C4-2B (cell line): ENCODE data around the gene PDLIM5.

Experiments
- H3K27ac ChIP-seq: fragments of 450-650 bp; 2 replicates; pipeline ENCODE4 v1.5.1; 2017
- ZFX ChIP-seq: fragments of 450-650 bp; IDR thresholded peaks from 2 replicates; pipeline ENCODE4 v1.6.1; 2017
- TF ChIP-seq, protein P1 (sequence below): fragments of 450-650 bp; conservative IDR thresholded peaks from 2 replicates; pipeline ENCODE4 v1.5.1; 2017; ENCODE audit warnings: mild to moderate bottlenecking

Gene PDLIM5

DNA sequence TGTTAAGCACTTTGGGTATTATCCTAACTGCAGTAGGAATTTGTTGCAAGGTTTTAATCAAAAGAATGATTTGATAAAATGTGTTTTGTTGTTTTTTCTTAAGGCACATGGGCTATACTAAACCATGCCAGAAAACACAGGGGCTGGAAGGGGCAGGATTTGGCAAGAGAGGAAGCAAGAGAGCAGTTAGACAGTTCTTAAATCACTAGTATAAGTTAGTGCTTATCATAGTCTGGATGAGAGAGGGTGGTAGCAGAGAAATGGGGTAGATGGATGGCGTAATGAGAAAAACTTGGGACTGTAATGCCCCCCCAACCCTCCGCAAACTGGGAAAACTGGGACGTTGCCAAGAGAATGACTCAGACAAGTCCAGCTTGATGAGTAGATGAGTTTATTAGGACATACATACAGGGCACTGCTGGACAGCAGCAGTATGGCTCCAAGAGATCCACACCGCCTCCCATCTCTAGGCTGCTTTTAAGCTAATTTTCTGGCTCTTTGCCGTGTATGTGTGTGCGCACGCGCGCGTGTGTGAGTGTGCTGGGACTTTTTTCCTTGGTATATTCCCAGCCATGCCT is 151.5 kb downstream of the PDLIM5 start:
- H3K27ac ChIP-seq: no peak overlapping the region
- TF ChIP-seq, protein P1, sequence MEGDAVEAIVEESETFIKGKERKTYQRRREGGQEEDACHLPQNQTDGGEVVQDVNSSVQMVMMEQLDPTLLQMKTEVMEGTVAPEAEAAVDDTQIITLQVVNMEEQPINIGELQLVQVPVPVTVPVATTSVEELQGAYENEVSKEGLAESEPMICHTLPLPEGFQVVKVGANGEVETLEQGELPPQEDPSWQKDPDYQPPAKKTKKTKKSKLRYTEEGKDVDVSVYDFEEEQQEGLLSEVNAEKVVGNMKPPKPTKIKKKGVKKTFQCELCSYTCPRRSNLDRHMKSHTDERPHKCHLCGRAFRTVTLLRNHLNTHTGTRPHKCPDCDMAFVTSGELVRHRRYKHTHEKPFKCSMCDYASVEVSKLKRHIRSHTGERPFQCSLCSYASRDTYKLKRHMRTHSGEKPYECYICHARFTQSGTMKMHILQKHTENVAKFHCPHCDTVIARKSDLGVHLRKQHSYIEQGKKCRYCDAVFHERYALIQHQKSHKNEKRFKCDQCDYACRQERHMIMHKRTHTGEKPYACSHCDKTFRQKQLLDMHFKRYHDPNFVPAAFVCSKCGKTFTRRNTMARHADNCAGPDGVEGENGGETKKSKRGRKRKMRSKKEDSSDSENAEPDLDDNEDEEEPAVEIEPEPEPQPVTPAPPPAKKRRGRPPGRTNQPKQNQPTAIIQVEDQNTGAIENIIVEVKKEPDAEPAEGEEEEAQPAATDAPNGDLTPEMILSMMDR: no peak
- no peak for TF ChIP-seq ZFX

GRCh38 chr4:94605241-94605805 is 153.6 kb downstream of the PDLIM5 start:
- H3K27ac ChIP-seq: no peak overlapping the region
- no peak for TF ChIP-seq ZFX
- TF ChIP-seq, protein P1: no peak

GRCh38 chr4:94610145-94610544 is 158.4 kb downstream of the PDLIM5 start:
- no peak for TF ChIP-seq ZFX
- TF ChIP-seq, protein P1: no peak
- H3K27ac ChIP-seq: no peak overlapping the region

DNA sequence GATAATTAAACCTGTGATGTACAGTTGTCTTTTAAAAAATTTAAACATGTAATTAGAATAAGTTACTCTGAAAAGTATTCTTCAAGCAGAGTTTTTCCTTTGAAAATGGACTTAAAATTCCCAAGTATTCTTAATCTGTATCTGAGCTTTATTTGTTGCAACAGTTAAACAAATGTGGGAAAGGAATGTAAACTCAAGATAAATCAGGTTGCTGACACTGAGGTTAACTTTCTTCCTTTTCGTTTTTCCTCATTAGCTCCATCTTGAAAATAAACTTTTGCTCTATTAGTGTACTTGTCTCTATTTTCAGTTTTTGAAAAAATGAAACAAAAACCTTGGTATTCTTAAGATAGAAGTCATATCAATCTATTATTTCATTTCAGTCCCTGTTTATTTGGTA is 161.5 kb downstream of the PDLIM5 start:
- TF ChIP-seq, protein P1: no peak
- no peak for TF ChIP-seq ZFX
- H3K27ac ChIP-seq: no peak overlapping the region

DNA sequence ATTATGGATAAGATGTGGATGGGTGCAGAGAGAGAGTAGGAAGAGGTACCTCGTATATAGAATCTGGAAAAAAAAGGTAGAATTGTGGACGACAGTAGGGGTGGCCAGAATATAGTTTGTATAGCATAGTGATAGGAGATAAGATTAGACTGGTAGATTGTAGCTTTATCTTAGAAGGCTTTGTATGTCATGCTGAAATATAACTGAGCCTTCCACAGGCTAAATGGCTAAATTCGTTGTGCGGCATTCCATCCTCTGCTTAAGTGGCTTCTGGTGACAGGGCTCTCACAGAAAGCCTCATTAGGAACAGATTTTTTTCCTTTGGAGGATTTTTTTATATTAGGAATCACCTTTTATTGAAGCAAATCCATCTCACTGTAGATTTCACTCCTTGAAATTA is 163.7 kb downstream of the PDLIM5 start:
- TF ChIP-seq, protein P1: no peak
- TF ChIP-seq ZFX: no peak

DNA sequence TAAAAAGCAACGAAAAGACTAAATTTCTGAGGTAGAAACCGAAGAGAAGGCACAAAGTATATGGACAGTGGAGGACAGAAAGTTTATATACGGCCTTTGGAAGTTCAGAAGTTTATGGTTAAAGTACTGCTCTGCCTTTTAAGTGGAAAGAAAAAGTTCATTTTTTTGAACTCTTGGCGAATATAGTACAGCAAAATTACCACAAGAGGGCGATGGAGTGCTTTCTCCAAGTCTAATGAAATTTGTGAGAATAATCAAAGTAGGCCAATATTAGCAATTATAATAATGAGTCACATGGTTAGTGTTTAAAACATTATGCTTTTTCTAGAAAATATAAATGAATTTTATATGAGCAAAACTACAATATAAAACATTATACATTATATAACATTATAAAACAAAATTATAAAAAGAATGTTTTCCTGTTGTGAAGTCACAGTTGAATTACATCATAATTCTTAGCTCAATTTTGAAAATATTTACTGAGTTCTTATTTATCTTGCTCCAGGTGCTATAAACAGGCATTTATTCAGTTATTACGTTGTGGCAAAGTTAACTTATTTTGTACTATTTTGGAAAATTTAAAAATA is 169.8 kb downstream of the PDLIM5 start:
- no peak overlapping the region for H3K27ac ChIP-seq
- no peak for TF ChIP-seq ZFX
- TF ChIP-seq, protein P1: peak; percentile 85

More for the DNA sequence above, 163.7 kb downstream of the PDLIM5 start:
- H3K27ac ChIP-seq: no peak overlapping the region

DNA sequence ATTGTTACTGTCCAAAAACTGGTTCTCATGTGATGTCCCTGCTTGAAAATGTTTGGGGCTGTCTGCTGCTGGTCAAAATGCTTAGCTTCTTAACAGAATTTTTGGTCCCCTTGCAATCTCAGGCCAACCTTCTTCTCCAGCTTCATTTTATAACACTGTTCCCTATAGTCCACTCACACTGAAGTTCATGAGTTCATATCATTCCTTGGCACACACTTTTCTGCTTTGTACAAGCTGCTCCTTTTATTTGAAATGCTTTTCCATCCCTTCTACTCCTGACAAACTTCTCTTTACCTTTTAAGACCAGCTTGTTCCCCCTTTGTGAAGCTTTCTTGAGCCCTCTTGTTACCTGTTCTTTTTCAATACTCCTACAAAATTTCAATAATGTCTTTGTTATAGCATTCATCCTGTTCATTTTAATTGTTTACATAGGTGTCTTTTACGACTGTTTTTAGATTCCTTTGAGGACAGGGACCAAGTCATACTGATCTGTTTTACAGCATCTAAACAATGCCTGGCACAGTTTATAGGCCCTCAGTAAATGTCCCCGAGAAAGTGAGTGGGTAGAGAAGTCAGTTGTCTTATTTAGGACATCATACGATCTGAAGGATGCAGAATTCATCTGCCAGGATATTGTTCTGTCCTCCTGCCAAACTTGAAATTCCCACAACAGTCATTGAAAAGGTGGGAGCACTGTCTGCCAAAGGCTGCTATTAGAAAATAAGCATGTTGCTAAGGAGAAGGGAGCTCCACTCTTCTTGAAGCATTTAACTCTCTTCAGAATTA is 171.6 kb downstream of the PDLIM5 start:
- peak overlapping the region; percentile 79 for H3K27ac ChIP-seq
- TF ChIP-seq ZFX: no peak
- TF ChIP-seq, protein P1: no peak
